HG02571 (cell line): ENCODE results near the gene ZNF548.
"Not testable (repeated sequence)": the region's sequence is repeated elsewhere in the genome, so short reads cannot be mapped to it uniquely, and the experiment has no call there.

Experiments used
- ATAC-seq: cut with Tn5 transposase; IDR thresholded peaks from one replicate; pipeline ENCODE4 v1.9.1; 2021; ENCODE audit warnings: mild to moderate bottlenecking, moderate library complexity; ENCODE audit not compliant: unreplicated experiment

ZNF548 gene

DNA sequence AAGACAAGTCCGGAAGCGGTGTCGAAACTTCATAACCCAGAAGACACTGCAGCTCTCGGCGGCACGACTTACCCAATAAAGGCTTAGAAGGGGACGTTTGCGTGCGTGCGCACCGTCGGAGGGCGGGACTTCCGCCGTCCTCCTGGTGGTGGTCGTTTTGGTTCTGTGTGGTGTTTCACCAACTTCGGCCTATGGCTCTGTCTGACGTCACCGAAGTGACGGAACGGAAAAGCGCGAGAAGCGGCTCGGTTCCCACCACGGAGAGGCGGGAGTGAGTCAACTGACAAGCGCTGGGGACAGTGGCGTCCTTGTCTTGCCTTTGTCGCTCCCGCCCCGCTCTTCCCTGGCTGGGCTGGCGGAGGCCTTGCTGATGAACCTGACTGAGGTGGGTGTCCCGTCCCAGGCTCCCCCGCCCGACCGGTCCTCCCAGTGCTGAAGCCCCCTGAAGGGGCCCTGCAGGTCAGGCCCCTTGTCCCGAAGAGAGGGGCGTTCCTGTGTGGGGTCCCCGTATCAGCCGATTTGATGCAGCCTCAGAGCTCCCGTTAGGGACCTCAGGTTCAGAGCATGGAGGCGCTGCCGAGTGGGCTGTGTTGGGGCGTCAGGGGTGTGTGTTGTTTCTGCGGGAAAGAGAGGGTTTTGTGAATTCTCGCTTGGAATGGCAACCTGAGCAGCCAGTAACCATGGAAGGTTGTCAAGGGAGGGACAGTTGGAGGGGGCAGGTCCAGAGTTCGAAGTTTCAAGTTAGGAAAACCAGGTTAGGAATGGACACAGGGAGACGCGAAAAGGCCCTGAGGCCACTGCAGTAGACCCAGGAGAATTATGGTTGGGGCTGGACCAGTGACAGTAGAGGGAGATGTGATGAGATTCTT lies at the start of gene ZNF548:
TSS of gene ZNF548 (plus strand) at position 125 of the 869 bp plus-strand sequence. CDS start at position 371, 246 bp downstream.
- ATAC-seq: peak; percentile 89

- ATAC-seq: no peak
Measured at GRCh38 chr19:57342582-57342981, 47.1 kb upstream of the ZNF548 start.

DNA sequence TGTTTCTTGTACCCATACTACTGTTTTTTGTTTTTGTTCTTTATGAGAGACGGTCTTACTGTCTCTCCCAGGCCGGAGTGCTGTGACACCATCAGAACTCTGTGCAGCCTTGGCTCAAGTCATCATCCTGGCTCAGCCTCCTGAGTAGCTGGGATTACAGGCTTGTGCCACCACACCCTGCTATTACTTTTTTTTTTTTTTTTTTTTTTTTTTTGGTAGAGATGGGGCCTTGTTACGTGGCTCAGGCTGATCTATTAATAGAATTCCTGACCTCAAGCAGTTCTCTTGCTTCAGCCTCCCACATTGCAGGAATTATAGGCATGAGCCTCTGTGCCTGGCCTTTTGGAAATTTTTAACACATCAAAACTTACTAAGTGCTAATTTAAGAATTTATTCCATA lies 41.5 kb upstream of the ZNF548 start:
- no peak for ATAC-seq

- ATAC-seq: peak; percentile 91
Measured at GRCh38 chr19:57350877-57351805, 38.5 kb upstream of the ZNF548 start, which contains the start of gene ZNF304. Gene ZNF304, plus strand, starts transcription at chr19:57351271. Its CDS starts 394 bp downstream, at chr19:57351665.

GRCh38 chr19:57351867-57352266 lies 37.8 kb upstream of the ZNF548 start:
- no peak for ATAC-seq

DNA sequence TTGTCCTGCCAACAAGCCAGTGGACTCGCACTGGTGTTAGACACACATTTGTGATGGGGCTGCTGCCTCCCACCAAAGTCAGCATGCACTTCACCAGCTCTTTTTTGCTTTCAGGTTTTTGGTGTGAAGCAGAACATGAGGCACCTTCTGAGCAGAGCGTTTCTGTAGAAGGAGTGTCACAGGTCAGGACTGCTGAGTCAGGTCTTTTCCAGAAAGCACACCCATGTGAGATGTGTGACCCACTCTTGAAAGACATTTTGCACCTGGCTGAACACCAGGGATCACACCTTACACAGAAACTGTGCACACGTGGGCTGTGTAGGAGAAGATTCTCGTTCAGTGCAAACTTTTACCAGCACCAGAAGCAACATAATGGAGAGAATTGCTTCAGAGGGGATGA lies 33.7 kb upstream of the ZNF548 start:
- ATAC-seq: no peak

GRCh38 chr19:57357406-57357805 lies 32.2 kb upstream of the ZNF548 start:
- ATAC-seq: no peak

- ATAC-seq: no peak
Measured at GRCh38 chr19:57359300-57359699, 30.4 kb upstream of the ZNF548 start.

DNA sequence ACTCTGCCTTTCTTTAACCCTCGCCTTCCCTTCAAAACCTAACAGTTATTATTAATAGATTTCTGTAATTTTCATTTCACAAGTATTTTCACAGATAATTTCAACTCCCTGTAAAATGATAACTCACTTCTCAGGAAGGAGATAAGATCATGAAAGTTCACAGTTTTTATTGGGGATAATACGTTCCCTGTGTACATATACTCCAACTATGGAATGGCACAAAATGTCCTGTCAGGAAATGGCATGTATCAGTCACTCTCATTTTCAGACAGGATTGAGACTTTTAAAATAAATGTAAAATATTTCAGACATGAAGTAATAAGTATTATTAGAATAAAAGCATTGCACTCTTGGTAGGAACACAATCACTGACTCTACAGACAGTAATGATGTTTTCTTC lies 27.2 kb upstream of the ZNF548 start:
- no peak for ATAC-seq

DNA sequence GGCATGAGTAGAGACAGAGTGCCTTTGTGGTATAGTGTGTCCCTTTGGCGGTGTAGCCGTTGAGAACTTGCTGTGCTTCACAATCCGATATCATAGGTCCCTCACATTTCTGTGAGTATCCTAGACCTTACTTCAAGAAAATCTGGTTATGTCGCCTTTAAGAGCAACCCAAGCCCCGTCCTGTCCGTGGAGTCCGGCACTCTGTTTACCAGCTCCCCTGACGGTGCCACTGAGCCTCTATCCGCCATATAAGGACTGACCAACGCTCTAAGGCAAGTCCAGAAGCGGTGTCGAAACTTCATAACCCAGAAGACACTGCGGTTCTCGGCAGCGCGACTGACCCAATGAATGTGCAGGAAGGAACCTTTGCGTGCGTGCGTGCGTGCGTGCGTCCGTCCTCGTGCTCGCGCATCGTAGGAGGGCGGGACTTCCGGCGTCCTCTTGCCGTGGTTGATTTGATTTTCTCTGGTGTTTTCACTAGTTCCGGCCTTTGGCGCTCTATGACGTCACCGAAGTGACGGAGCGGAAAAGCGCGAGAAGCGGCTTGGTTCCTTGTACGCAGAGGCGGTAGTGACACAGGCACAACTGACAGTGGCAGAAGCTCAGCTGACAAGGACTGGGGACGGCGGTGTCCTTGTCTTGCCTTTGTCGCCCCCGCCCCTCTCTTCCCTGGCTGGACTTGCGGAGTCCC lies 26.5 kb upstream of the ZNF548 start, which contains the start of the genes TRAPPC2B and ZNF547:
TSS of gene TRAPPC2B (plus strand) at position 555 of the 691 bp plus-strand sequence. CDS start 1,283 bp downstream, outside the sequence.
TSS of gene ZNF547 (plus strand) at position 555 of the 691 bp plus-strand sequence. CDS start 5,005 bp downstream, outside the sequence.
- ATAC-seq: peak; percentile 96

DNA sequence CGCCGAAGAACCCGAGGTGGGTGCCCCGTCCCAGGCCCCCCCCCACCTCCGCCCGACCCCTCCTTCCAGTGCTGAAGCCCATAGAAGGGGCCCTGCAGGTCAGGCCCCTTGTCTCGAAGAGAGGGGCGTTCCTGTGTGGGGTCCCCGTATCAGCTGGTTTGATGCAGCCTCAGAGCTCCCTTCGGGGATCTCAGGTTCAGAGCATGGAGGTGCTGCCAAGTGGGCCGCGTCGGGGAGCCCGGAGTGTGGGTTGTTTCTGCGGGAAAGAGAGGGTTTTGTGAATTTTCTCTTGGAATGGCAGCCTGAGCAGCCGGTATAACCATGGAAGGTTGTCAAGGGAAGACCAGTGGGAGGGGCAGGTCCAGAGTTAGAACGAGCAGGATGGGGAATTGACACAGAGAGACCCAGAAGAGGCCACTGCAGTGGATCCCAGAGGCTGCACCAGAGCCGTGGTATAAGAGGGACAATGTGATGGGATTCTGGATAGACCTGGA lies 25.9 kb upstream of the ZNF548 start:
- ATAC-seq: peak; percentile 2

GRCh38 chr19:57366776-57367175 lies 22.9 kb upstream of the ZNF548 start:
- no peak for ATAC-seq

DNA sequence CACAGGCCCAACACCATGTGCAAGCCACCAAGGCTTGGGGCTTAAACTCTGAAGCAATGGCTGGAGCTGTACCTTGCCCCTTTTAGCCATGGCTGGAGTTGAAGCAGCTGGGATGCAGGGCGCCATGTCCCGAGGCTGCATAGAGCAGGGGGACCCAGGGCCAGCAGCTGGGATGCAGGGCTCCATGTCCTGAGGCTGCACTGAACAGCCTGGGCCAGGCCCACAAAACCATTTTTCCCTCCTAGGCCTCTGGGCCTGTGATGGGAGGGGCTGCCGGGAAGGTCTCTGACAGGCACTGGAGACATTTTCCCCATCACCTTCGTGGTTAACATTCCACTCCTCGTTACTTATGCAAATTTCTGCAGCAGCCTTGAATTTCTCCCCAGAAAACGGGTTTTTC lies 15.5 kb upstream of the ZNF548 start:
- ATAC-seq: no peak

GRCh38 chr19:57374647-57375046 lies 15.0 kb upstream of the ZNF548 start:
- ATAC-seq: not testable (repeated sequence)

- ATAC-seq: no peak
Measured at GRCh38 chr19:57376151-57376550, 13.5 kb upstream of the ZNF548 start.

GRCh38 chr19:57377498-57378146 lies 12.0 kb upstream of the ZNF548 start:
- ATAC-seq: no peak

DNA sequence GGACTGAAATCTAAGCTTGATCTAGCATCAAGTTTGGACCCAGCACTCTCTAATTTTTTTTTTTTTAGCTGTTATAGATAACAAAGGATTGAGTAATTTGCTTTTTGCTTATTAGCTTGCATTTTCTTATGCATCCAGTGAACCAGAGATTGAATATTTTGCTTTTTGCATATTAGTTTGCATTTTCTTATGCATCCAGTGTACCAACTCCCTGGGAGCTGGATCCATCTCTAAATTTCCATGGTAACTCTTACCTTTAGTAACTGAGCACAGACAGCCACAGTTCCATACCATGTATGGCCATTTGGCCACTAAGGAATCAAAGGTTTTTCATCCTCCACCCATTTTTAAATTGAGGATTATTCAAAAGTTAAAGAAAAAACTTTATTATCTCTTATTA lies 8.7 kb upstream of the ZNF548 start:
- ATAC-seq: no peak

DNA sequence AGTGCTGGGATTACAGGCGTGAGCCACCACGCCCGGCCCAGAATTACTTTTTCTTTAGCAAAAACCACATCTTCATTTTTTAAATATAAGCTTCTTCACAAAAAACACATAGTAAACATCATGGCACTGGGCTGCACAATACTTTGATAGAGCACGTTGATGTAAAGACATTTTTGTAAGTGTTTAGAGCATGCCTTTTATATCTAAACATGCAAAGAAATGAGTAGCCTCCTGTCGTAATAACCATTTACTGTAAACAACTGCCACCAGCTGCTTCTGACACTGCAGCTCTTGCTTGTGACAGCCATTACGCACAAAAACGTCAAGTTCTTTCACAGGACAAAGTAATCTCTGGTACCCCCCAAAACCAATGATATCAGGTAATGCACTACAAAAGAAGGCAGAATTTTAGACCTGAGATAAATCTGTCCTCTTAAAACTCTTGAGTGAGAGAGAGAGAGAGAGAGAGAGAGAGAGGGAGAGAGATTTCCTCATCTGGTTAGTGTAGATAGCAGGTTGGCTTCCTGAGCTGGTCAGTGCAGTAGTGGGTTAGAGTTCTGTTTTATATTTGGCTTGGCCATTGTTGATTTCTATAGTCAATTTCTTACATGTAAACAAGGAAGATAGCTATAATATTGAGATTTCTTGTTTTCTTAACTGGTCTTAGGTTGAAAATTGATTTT lies 6.7 kb upstream of the ZNF548 start:
- ATAC-seq: no peak

DNA sequence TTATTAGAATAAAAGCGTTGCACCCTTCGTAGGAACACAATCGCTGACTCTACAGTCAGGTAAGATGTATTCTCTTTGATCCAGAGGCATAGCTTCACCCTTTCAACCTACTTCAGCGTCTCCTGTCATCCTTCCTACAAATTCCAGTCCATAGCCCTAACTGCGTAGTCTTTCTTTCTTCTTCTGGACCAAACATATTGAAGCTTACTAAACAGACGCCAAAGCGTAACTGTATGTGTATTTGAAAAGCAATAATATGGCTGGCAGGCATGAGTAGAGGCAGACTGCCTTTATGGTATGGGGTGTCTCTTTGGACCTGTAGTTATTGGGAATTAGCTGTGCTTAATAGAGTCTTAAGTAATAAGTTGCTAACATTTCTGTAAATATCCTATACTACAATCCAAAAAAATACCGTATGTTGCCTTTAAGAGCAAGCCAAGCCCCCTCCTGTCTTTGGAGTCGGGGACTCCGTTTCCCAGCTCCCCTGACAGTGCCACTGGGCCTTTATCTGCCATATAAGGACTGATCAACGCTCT lies 392 bp upstream of the ZNF548 start:
- no peak for ATAC-seq
